GM12878 (cell line): ENCODE measurements around the gene UQCR11. TPM values are rescaled to one million over a fixed set of nuclear protein-coding genes. Genes with fewer than 3 reads are reported as not detected.

Experiments used
- ATAC-seq: fragments of 200-7000 bp; cut with Tn5 transposase; 3 replicates; pipeline ENCODE4 v1.9.1; 2020; ENCODE audit warnings: mild to moderate bottlenecking, moderate library complexity
- BruUV-seq: library from RNA; stranded (reverse); fragments of 400-500 nt; replicated peaks from 2 replicates; lab custom pipeline; 2021; lab: Mats Ljungman, UMichigan
- CTCF ChIA-PET: fragments of 300-600 bp; sonication (Branson Sonifier 250); formaldehyde crosslinking; extraction: SDS; loops from one replicate; lab custom pipeline; 2021; ENCODE audit warnings: inconsistent platforms; lab: Yijun Ruan, JAX
- POLR2A ChIA-PET: fragments of 350-600 bp; formaldehyde crosslinking; extraction: SDS; loops from one replicate; lab custom pipeline; 2021; ENCODE audit warnings: inconsistent platforms; lab: Charles Lee
- RAD21 ChIA-PET: fragments of 300-600 bp; sonication (Branson Sonifier 250); formaldehyde crosslinking; loops from one replicate; lab custom pipeline; 2023; ENCODE audit warnings: antibody characterized with exemption; ENCODE audit not compliant: unreplicated experiment; lab: Charles Lee
- SMC1A ChIA-PET: fragments of 300-600 bp; sonication (Branson Sonifier 250); formaldehyde crosslinking; loops from one replicate; lab custom pipeline; 2023; ENCODE audit not compliant: unreplicated experiment, uncharacterized antibody; lab: Charles Lee
- DNase-seq: peaks from one replicate; pipeline ENCODE4 v3.0.0-alpha.2; 2011; ENCODE audit warnings: low read depth, low spot score
- FAIRE-seq: peaks from 3 replicates; lab custom pipeline; 2011; peaks lifted over from hg19 to GRCh38; lab: Jason Lieb, UNC
- H2AFZ ChIP-seq: 2 replicates; pipeline ENCODE4 v1.6.0; 2011; ENCODE audit warnings: low read depth, low read length, control low read depth; ENCODE audit not compliant: control insufficient read depth
- H3K27ac ChIP-seq: 2 replicates; pipeline ENCODE4 v1.5.1; 2011; ENCODE audit warnings: control low read depth; ENCODE audit not compliant: control insufficient read depth, insufficient read depth
- H3K27me3 ChIP-seq, 2 experiments: replicated peaks in 1 of 2; 2 replicates each; pipeline versions ENCODE4 v1.6.0 to v1.6.1; 2011; ENCODE audit warnings: low read length in 1 of 2; ENCODE audit not compliant: control insufficient read depth in 2 of 2, insufficient read depth in 2 of 2
- H3K36me3 ChIP-seq, 2 experiments: 2 replicates each; pipeline ENCODE4 v1.5.1; 2011; ENCODE audit warnings: low read length in 1 of 2; ENCODE audit not compliant: control insufficient read depth in 2 of 2, insufficient read depth in 2 of 2
- H3K4me1 ChIP-seq: 2 replicates; pipeline ENCODE4 v1.6.1; 2011; ENCODE audit warnings: mild to moderate bottlenecking, low read length, moderate library complexity, mixed read lengths; ENCODE audit not compliant: control insufficient read depth, insufficient read depth
- H3K4me2 ChIP-seq: 2 replicates; pipeline ENCODE4 v1.6.0; 2011; ENCODE audit warnings: control low read depth; ENCODE audit not compliant: control insufficient read depth, insufficient read depth
- H3K4me3 ChIP-seq: fragments of 200-600 bp; sonication (generic); 2 replicates; pipeline ENCODE4 v1.5.1; 2016
- H3K79me2 ChIP-seq: 2 replicates; pipeline ENCODE4 v1.6.0; 2011; ENCODE audit warnings: low read length; ENCODE audit not compliant: control insufficient read depth, insufficient read depth
- H3K9ac ChIP-seq: 2 replicates; pipeline ENCODE4 v1.8.0; 2011; ENCODE audit warnings: low read length, control low read depth, mixed read lengths; ENCODE audit not compliant: control insufficient read depth, insufficient read depth
- H3K9me3 ChIP-seq: replicated peaks from 3 replicates; pipeline ENCODE4 v1.5.1; 2011; ENCODE audit warnings: mild to moderate bottlenecking, low read length; ENCODE audit not compliant: control insufficient read depth, insufficient read depth
- H4K20me1 ChIP-seq: 2 replicates; pipeline ENCODE4 v1.6.0; 2011; ENCODE audit not compliant: control insufficient read depth, insufficient read depth
- EGR1 ChIP-seq, 2 experiments: IDR thresholded peaks; 1 replicate in 1 of 2; 2 replicates in 1 of 2; pipeline ENCODE4 v1.6.1; 2011 to 2012; ENCODE audit warnings: low read depth in 2 of 2, low read length in 2 of 2, borderline replicate concordance in 1 of 2, mild to moderate bottlenecking in 1 of 2, moderate library complexity in 1 of 2
- ETV6 ChIP-seq, 2 experiments: fragments of 450-650 bp in 1 of 2; IDR thresholded peaks in 1 of 2; conservative IDR thresholded peaks in 1 of 2; 2 replicates each; pipeline ENCODE4 v1.6.1; 2014; ENCODE audit warnings: antibody characterized with exemption in 1 of 2, borderline replicate concordance in 1 of 2, low read depth in 1 of 2, mild to moderate bottlenecking in 1 of 2, moderate library complexity in 1 of 2
- EZH2 ChIP-seq: IDR thresholded peaks from 2 replicates; pipeline ENCODE4 v1.6.1; 2012; ENCODE audit warnings: low read depth, mild to moderate bottlenecking, control low read depth, inconsistent platforms, low read length, borderline replicate concordance; ENCODE audit not compliant: control insufficient read depth
- NFIC ChIP-seq: IDR thresholded peaks from 2 replicates; pipeline ENCODE4 v1.6.1; 2012; ENCODE audit warnings: low read depth, mild to moderate bottlenecking, inconsistent platforms, low read length, moderate library complexity
- POLR2A ChIP-seq: IDR thresholded peaks from 2 replicates; pipeline ENCODE4 v1.6.1; 2011; ENCODE audit warnings: low read depth, mild to moderate bottlenecking, low read length
- RCOR1 ChIP-seq: conservative IDR thresholded peaks from 2 replicates; pipeline ENCODE4 v1.6.1; 2012; ENCODE audit warnings: low read depth, low read length, improper control_type of control experiment
- RELA ChIP-seq: fragments of 450-650 bp; IDR thresholded peaks from 2 replicates; pipeline ENCODE4 v1.8.0; 2014; ENCODE audit warnings: borderline replicate concordance; ENCODE audit not compliant: partially characterized antibody
- RFX5 ChIP-seq: IDR thresholded peaks from 2 replicates; pipeline ENCODE4 v1.6.1; 2011; ENCODE audit warnings: low read depth, low read length, improper control_type of control experiment
- SIX5 ChIP-seq: IDR thresholded peaks from 2 replicates; pipeline ENCODE4 v1.6.1; 2011; ENCODE audit warnings: mild to moderate bottlenecking, low read depth, low read length, moderate library complexity; ENCODE audit not compliant: severe bottlenecking
- SUZ12 ChIP-seq: fragments of 200-600 bp; sonication (generic); IDR thresholded peaks from one replicate; pipeline ENCODE4 v1.6.1; 2018; ENCODE audit warnings: antibody characterized with exemption, mild to moderate bottlenecking; ENCODE audit not compliant: unreplicated experiment
- USF1 ChIP-seq: IDR thresholded peaks from 2 replicates; pipeline ENCODE4 v1.6.1; 2011; ENCODE audit warnings: borderline replicate concordance, low read depth, mild to moderate bottlenecking, moderate library complexity, mixed read lengths, low read length; ENCODE audit not compliant: insufficient read depth; ENCODE audit errors: extremely low read length
- ZBED1 ChIP-seq: IDR thresholded peaks from 2 replicates; pipeline ENCODE4 v1.6.1; 2016; ENCODE audit warnings: borderline replicate concordance
- ZBTB40 ChIP-seq: fragments of 450-650 bp; IDR thresholded peaks from 2 replicates; pipeline ENCODE4 v1.6.1; 2016; ENCODE audit warnings: mild to moderate bottlenecking, moderate library complexity, borderline replicate concordance
- WGBS: methylation state at CpG from one replicate; pipeline ENCODE4 v1.1.6; 2016; ENCODE audit warnings: low lambda C conversion rate; ENCODE audit not compliant: insufficient replicate concordance, insufficient coverage; ENCODE audit errors: missing lambda C conversion rate; 5-methylcytosine and 5-hydroxymethylcytosine counted together
- in situ Hi-C: fragments of 300-500 bp; cut with MboI; formaldehyde crosslinking; loops from 9 replicates; pipeline ENCODE4 v1.14.3; 2018; ENCODE audit warnings: mixed read lengths
- intact Hi-C: fragments of 100-400 bp; cut with micrococcal nuclease; formaldehyde crosslinking; loops from one replicate; pipeline ENCODE4 v1.14.2; 2022; ENCODE audit not compliant: unreplicated experiment
- polyA plus RNA-seq, 11 experiments: library from polyadenylated mRNA; depleted of rRNA in 4 of 11; unstranded in 6 of 11; stranded (reverse) in 5 of 11; fragments of >200 nt; fragmentation: Nextera tagmentation in 4 of 11; fragmentation: Illumina TruSeq in 1 of 11; extraction: Ambion mirVana in 4 of 11; extraction: Trizol in 1 of 11; gene quantifications; 1 replicate in 1 of 11; 2 replicates in 10 of 11; pipeline versions ENCODE4 v1.2.1 to v1.2.3, GENCODE V29; 2011 to 2016; ENCODE audit warnings: inconsistent platforms in 2 of 11, missing spikeins in 2 of 11, low read depth in 1 of 11
- total RNA-seq, 4 experiments: library from RNA; depleted of rRNA in 3 of 4; stranded (reverse); fragments of >200 nt in 3 of 4; fragmentation: Illumina TruSeq in 1 of 4; extraction: Trizol in 1 of 4; gene quantifications; 2 replicates each; pipeline versions ENCODE4 v1.2.1 to v1.2.3, GENCODE V29; 2013 to 2021

Gene UQCR11
- total and polyA plus RNA-seq, 10 of the 15 experiments (the other 5 are each of a cell fraction or from before 2014, with no cell fraction given) = 28.6 to 586 (median 193) TPM

- TF ChIP-seq USF1 (no peak), EZH2 (no peak), SUZ12 (no peak), RELA (no peak), NFIC (peak; percentile 70; the same call in 1 of the 2 replicates), RFX5 (no peak), ZBED1 (0 out of 2 replicates have a peak, but pooled peaks have one; percentile 64), EGR1 (IDR thresholded peaks at IDR 0.05; ENCODE audit: borderline replicate concordance in 1 of 2, low read depth in 2 of 2, low read length in 2 of 2) (no peak)
- TF ChIP-seq, all 136 proteins: peak for 32
These were observed 43.2 kb upstream of the UQCR11 start (continued) for GRCh38 chr19:1648459-1648849.

- CTCF ChIA-PET = interaction anchor here (0.6 to 1.1 kb wide), 2 partner anchors 14 to 15 kb away, joined by 3 read pairs; no protein-coding TSS in a partner anchor
- H3K4me2 ChIP-seq = peak overlapping the region; percentile 83
- TF ChIP-seq SIX5 (no peak), ETV6 (conservative IDR thresholded peaks at IDR 0.05 in 1 of 2, IDR thresholded peaks at IDR 0.05 in 1 of 2; ENCODE audit: borderline replicate concordance in 1 of 2, low read depth in 1 of 2) (0 out of 4 replicates have a peak, but pooled peaks of 1 of the 2 experiments have one; percentile 1), USF1 (peak; percentile 54), ZBTB40 (no peak), RCOR1 (0 out of 2 replicates have a peak, but pooled peaks have one; percentile 11), POLR2A (peak; percentile 63)
These were observed 42.5 kb upstream of the UQCR11 start for GRCh38 chr19:1647501-1648458.

More at GRCh38 chr19:1647501-1648458, 42.5 kb upstream of the UQCR11 start:
- DNase-seq = no peak
- Histone ChIP-seq H3K9me3 (no peaks in the 10 kb centered on the region), H3K4me1 (peaks cover 25% of the 10 kb centered on the region), H3K9ac (peak overlapping the region; percentile 76), H3K27ac (peak overlapping the region; percentile 90), H2AFZ (no peak overlapping the region), H3K36me3 (peaks cover 4 to 17% of the 10 kb centered on the region in 2 experiments; a peak in 3 of 4 replicates), H3K4me3 (peak overlapping the region; percentile 91), H3K27me3 (no peaks in the 10 kb centered on the region), H4K20me1 (no peaks in the 10 kb centered on the region; the same call in 1 of the 2 replicates), H3K79me2 (peaks cover 62% of the 10 kb centered on the region)
- ChIA-PET SMC1A (interaction anchor here (1.1 kb wide), 2 partner anchors 21 to 25 kb away, joined by 3 read pairs; no protein-coding TSS in a partner anchor), RAD21 (interaction anchor here (1.1 kb wide), 1 partner anchor 19 kb away, joined by 5 read pairs; no protein-coding TSS in a partner anchor), POLR2A (interaction anchor here (0.5 to 0.6 kb wide), 2 partner anchors 19 to 49 kb away, joined by 3 to 6 read pairs; no protein-coding TSS in a partner anchor)
- WGBS = 5% methylated on average over 41 of the region's 41 CpGs
- intact Hi-C loops = loop anchor here (5.0 kb wide), 1 partner anchor 40 kb away; the partner anchor contains the start of gene UQCR11
- ATAC-seq = peak; percentile 13
- BruUV-seq = no TSS peak
- peak; percentile 7 for FAIRE-seq
- in situ Hi-C loops = loop anchor here (5.0 kb wide), 1 partner anchor 40 kb away; the partner anchor contains the start of gene UQCR11
